ENCODE measurements around the gene CIAO2A.

The CIAO2A gene

DNA sequence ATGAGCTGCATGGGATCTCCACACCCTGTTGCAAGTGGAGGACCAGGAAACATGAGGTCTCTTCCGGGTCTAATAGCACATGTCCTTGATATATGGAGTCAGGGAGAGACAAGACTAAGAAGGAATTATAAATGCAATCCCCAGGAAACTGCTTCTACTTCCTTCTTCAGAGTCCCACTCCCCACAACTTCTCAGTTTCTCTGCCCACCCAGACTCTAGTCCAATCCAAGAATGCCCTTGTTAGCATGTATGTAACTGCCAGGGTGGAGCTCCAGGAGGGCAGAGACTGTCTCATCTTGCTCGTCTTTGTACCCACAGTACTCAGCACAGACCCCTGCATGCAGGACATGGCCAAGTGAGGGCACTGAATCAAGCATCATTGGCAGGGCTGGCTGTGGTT is 55.7 kb downstream of the CIAO2A start:
- DNase-seq, result no peak

DNA sequence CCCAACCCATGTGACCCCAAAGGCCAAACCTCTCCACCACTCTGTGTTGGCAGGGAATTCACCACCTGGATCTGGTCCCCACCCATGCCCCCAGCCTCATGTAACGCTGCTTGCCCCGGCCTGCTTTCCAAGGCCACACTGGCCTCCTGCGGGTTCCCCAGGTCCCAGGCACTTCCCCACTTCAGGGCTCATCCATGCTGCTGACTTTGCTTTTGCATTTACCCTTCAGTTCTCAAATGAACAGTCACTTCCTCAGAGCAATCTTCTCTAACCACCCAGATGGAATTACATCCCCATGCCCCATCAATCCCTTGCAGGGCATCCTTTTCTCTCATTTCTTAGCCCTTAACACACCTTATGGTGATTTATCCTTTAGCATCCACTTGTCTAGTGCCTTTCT is 56.5 kb downstream of the CIAO2A start:
- no peak for DNase-seq

DNA sequence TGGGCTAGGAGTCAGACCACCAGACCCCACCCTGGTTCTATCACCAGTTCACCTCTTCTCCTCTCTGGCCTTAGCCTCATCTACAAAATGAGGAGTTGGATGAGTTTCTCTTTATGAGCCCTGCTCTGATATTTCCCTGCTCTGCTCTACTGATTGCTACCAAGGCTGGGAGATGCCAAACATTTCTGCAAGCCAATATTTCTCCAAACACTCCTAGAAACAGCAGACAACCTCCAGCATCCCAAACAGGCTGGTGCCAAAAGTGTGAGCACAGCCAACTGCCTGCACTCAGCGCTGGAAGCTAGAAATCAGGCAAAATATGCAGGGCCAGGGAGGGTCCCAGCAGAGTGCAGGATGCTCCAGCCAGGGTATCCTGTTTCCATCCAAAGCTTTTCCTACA is 58.1 kb downstream of the CIAO2A start:
- DNase-seq, result no peak

DNA sequence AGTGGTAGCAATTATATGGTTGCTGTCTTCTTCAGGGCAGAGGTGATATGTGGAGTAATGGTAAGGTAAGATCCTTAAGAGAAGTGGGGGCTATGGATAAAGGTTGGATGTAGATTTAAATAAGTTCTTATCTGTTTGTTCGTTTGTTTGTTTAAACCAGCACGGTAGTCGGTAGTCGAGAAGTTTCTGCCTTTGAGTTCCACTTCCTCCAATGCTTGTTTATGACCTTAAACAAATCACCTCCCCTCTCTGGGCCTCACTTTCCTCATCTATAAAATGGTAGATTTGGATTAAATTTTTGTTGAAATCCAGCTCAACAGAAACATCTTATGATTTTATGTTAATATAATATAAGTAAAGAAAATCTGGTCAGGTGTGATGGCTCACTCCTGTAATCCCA is 59.1 kb downstream of the CIAO2A start:
- DNase-seq, result no peak

DNA sequence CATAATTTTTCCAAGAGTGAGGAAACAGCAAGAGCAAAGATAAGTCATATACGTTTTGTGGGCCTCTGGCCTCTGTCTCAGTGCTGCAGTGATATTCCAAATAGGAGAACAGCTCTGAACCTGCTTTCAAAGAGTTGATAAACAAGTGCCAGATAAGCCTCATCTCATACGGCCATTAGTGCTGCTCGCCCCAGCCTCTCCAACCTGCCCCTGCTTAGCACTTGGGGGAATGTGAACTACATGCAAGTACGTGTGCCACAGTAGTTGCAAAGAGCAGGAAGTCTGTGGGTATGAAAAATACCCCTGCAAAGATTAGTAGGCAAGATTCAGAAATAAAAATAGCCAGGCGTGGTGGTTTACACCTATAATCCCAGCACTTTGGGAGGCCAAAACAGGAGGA is 61.3 kb downstream of the CIAO2A start:
- DNase-seq, result no peak

DNA sequence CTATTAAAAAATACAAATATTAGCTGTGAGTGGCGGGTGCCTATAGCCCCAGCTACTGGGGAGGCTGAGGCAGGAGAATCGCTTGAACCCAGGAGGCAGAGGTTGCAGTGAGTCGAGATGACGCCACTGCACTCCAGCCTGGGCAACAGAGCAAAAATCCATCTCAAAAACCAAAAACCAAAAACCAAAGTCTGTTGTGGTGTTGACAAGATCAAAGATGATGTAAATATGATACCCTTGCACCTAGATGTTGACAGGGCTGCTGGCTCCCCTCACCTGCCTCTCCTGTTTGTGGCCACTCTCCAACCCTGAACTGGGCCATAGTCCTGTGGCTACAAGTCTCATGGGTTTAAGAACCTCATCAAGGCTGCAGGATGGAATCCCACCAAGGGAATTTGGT is 63.5 kb downstream of the CIAO2A start:
- DNase-seq, result no peak

DNA sequence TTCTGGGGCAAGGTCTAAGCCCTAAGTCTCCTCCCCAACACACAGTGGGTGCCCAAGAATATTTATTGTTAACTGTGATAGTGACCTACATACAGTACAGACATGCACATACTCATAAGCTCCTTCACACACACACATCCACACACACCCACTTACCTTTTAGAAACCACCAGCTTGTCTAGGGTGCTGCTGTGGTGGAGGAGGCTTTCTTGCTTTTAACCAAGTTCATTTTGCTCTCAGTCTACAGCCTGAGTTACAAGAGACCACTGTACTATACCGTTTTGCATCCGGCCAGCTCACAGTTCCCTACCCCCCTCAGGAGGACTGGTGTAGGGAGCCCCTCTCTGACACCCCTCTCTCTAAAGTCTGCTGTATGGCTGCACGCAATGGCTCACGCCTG is 64.0 kb downstream of the CIAO2A start:
- DNase-seq, result no peak

DNA sequence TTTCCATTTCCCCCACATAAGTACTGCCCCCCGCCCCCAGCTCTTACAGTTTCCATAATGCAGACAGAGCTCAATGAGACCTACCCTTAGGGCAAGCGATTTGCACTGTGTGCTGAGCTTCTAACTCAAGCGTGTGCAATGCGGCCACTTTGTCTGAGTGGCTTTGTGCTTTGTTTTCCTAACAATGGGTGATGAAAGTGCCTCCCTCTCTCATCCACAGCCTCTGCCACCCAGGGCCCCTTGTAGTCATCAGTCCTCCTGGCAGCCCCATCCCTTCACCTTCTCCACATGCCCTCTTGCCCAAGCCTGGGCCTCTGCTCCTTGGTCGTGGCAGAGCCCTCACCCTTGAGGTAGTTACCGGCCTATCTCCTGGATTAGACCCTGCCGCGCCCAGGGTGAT is 64.5 kb downstream of the CIAO2A start:
- no peak for DNase-seq

DNA sequence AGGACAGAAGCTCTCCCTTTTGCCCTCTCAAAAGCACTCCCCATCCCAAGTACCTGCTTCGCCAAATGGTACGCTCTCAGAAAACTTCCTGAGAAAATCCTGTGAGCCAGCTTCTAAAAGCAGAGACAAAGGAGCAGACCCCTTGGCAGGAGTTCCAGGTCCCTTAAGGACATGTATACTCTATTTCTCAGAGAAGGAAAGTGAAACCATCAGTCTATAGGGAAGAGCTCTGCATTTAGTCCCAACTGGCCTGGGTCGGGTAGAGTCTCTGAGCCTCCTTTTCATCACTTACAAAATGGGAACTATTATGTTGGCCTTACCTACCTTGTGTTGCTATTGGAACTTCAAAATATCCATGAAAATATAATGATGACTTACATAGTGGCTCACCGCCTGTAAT is 67.0 kb downstream of the CIAO2A start:
- DNase-seq, result no peak

DNA sequence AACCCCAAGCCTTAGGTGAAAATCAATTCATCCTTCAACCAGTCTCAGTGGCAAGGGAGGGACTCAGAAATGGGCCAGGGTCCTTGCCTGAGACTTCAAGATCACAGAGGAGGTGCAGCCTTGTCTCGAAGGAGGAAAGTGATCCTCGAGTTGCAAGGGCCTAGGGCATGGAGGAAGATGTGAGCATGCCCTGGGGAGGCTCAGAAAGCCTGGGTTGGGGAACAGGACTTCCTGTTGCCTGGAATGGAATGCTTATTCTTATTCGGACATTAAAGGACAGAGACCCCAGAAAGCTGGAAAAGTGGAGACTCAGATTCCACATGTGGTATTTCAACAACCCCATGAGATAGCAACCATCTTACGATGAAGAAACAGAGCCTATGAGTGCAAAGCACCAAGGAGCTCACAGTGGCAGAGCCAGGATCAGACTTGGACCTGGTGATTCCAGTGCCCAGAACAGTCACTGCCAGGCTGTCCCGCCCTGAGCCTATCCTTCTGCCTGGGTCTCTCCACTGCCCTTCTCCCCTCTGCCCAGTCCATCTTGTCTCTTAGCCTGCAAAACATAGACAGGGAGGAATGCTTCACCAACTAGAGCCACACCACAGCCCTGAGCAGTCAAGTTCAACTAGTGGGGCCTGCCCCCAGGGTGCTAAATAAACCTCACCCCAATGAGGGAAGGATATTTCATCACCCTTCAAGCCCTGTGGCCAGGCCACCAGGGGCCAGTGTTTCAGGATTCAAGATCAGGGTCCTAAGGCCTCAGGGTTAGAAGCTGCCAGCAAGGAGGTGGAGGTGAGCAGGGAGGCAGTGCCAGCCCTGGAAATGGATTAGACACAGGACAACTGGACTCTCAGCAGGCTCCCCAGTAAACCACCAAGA is 69.2 kb downstream of the CIAO2A start:
- DNase-seq, result no peak

DNA sequence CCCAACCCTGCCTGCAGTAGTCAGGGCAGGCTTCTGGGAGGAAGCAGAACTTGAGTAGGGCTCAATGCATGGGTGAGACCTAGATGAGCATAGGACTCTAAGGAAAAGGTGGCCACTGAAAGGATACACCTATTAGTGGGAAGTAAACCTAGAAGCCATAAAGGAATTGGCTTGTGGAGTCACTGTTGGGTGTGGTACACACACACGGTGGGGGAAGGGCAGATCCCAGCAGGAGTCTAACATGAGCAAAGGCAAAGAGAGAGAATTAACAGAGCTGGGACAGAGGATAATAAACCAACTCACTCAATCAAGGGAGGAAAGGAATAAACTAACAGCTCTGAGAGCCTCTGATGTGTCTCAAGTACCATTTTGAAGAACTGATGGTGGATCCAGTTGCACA is 70.4 kb downstream of the CIAO2A start:
- no peak for DNase-seq

DNA sequence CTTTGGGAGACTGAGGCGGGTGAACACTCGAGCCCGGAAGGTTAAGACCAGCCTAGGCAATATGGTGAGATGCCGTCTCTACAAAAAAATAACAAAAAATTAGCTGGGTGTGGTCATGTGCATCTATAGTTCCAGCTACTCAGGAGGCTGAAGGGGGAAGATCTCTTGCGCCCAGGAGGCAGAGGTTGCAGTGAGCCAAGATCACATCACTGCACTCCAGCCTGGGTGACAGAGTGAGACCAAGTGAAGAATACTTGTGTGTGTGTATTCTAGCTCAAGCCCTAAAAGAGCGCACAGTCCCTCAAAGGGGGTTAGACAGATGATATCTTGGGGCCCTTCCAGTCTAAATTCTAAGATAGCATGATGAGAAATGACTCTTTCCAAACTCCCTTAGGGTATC is 71.1 kb downstream of the CIAO2A start:
- no peak for DNase-seq
